B cell (primary cell): ENCODE measurements around the gene ABCA7. TPM values are rescaled to one million over a fixed set of nuclear protein-coding genes. Genes with fewer than 3 reads are reported as not detected.

ENCODE experiments used
- ATAC-seq: fragments of 200-7000 bp; cut with Tn5 transposase; one replicate; pipeline ENCODE4 v1.10.0; 2021; ENCODE audit warnings: low read depth, mild to moderate bottlenecking, moderate number of reproducible peaks, moderate library complexity
- CTCF ChIA-PET: fragments of 350-600 bp; sonication (Branson Sonifier 250); formaldehyde crosslinking; loops from one replicate; lab custom pipeline; 2021; ENCODE audit warnings: antibody characterized with exemption, inconsistent platforms; lab: Charles Lee
- POLR2A ChIA-PET: fragments of 350-600 bp; sonication (Branson Sonifier 250); formaldehyde crosslinking; loops from one replicate; lab custom pipeline; 2021; ENCODE audit warnings: antibody characterized with exemption; lab: Charles Lee
- DNase-seq: peaks from one replicate; pipeline ENCODE4 v3.0.0; 2013
- H2AFZ ChIP-seq: 2 replicates; pipeline ENCODE4 v1.6.1; 2012; ENCODE audit warnings: mild to moderate bottlenecking, low read depth, low read length; ENCODE audit not compliant: insufficient read depth, poor library complexity, severe bottlenecking
- H3K27ac ChIP-seq, 2 donors: 1 replicate in 1 of 2; 2 replicates in 1 of 2; pipeline ENCODE4 v1.5.1; 2012 to 2013; ENCODE audit warnings: low read length in 2 of 2, mild to moderate bottlenecking in 2 of 2, moderate library complexity in 1 of 2
- H3K27me3 ChIP-seq, 4 experiments: fragments of 200-600 bp in 1 of 4; sonication (generic) in 1 of 4; replicated peaks in 1 of 4; 1 replicate in 2 of 4; 2 replicates in 2 of 4; pipeline versions ENCODE4 v1.6.1 to v1.7.0; 2013 to 2016; ENCODE audit warnings: low read length in 3 of 4, mild to moderate bottlenecking in 2 of 4, mixed read lengths in 1 of 4, moderate library complexity in 1 of 4; ENCODE audit not compliant: insufficient read depth in 4 of 4, control insufficient read depth in 3 of 4; ENCODE audit errors: control extremely low read depth in 1 of 4
- H3K36me3 ChIP-seq, 2 experiments: replicated peaks in 1 of 2; 1 replicate in 1 of 2; 2 replicates in 1 of 2; pipeline versions ENCODE4 v1.6.1 to v1.7.1; 2013; ENCODE audit warnings: low read length in 1 of 2; ENCODE audit not compliant: insufficient read depth in 2 of 2, control insufficient read depth in 1 of 2; ENCODE audit errors: control extremely low read depth in 1 of 2, extremely low read depth in 1 of 2
- H3K4me1 ChIP-seq, 2 donors: fragments of 200-600 bp in 1 of 2; sonication (generic) in 1 of 2; 1 replicate in 1 of 2; 2 replicates in 1 of 2; pipeline versions ENCODE4 v1.5.1 to v1.6.1; 2013 to 2017; ENCODE audit warnings: low read length in 2 of 2; ENCODE audit not compliant: control insufficient read depth in 2 of 2, insufficient read depth in 2 of 2
- H3K4me2 ChIP-seq: replicated peaks from 2 replicates; pipeline ENCODE3; 2012; ENCODE audit warnings: mild to moderate bottlenecking, low read depth, low read length; ENCODE audit not compliant: poor library complexity, severe bottlenecking
- H3K4me3 ChIP-seq, 5 experiments: fragments of 200-600 bp in 1 of 5; sonication (generic) in 1 of 5; 1 replicate in 3 of 5; 2 replicates in 2 of 5; pipeline versions ENCODE4 v1.5.1 to v1.7.0; 2011 to 2016; ENCODE audit warnings: low read length in 4 of 5, mild to moderate bottlenecking in 4 of 5, low read depth in 2 of 5, control low read depth in 1 of 5, moderate library complexity in 1 of 5; ENCODE audit not compliant: insufficient read depth in 1 of 5; ENCODE audit errors: control extremely low read depth in 1 of 5, extremely low read depth in 1 of 5
- H3K79me2 ChIP-seq: fragments of 200-600 bp; sonication (generic); one replicate; pipeline ENCODE4 v1.6.0; 2016; ENCODE audit warnings: low read length; ENCODE audit not compliant: control insufficient read depth, insufficient read depth
- H3K9ac ChIP-seq: fragments of 200-600 bp; sonication (generic); 2 replicates; pipeline ENCODE4 v1.6.1; 2017; ENCODE audit warnings: mild to moderate bottlenecking, low read length, moderate library complexity
- H3K9me3 ChIP-seq, 3 donors: one replicate each; pipeline versions ENCODE4 v1.6.1 to v1.7.1; 2013; ENCODE audit warnings: low read length in 2 of 3; ENCODE audit not compliant: control insufficient read depth in 2 of 3, insufficient read depth in 1 of 3; ENCODE audit errors: control extremely low read depth in 1 of 3
- H4K20me1 ChIP-seq: 2 replicates; pipeline ENCODE4 v1.6.0; 2012; ENCODE audit warnings: mild to moderate bottlenecking, low read length; ENCODE audit not compliant: insufficient read depth, control insufficient read depth, poor library complexity, severe bottlenecking
- H3K27ac Mint-ChIP-seq: one replicate; pipeline ENCODE4 v1.8.0; 2021; ENCODE audit warnings: mixed read lengths
- H3K27me3 Mint-ChIP-seq: one replicate; pipeline ENCODE4 v1.8.0; 2021; ENCODE audit warnings: mixed read lengths
- H3K4me1 Mint-ChIP-seq: one replicate; pipeline ENCODE4 v1.8.0; 2021; ENCODE audit warnings: mixed read lengths
- H3K4me3 Mint-ChIP-seq: one replicate; pipeline ENCODE4 v1.8.0; 2021; ENCODE audit warnings: mixed read lengths
- H3K9me3 Mint-ChIP-seq: one replicate; pipeline ENCODE4 v1.8.0; 2022; ENCODE audit warnings: mixed read lengths; ENCODE audit not compliant: insufficient read depth
- EZH2 ChIP-seq: IDR thresholded peaks from 2 replicates; pipeline ENCODE4 v1.6.1; 2012; ENCODE audit warnings: borderline replicate concordance, low read depth, mild to moderate bottlenecking, moderate library complexity, low read length; ENCODE audit not compliant: insufficient read depth, poor library complexity, severe bottlenecking
- WGBS: methylation state at CpG from one replicate; pipeline ENCODE4 v1.1.5; 2013; ENCODE audit warnings: missing lambda C conversion rate; ENCODE audit not compliant: insufficient coverage; 5-methylcytosine and 5-hydroxymethylcytosine counted together
- intact Hi-C: fragments of 100-400 bp; cut with micrococcal nuclease; formaldehyde crosslinking; loops from one replicate; pipeline ENCODE4 v1.10.0; 2022
- polyA plus RNA-seq: library from polyadenylated mRNA; depleted of rRNA; stranded (reverse); fragments of >200 nt; gene quantifications from 2 replicates; pipeline ENCODE4 v1.2.3, GENCODE V29; 2012
- total RNA-seq, 2 donors: library from RNA; stranded (reverse); fragments of 120-200 nt in 1 of 2; gene quantifications; 1 replicate in 1 of 2; 2 replicates in 1 of 2; pipeline versions ENCODE4 v1.2.3 to v1.2.4, GENCODE V29; 2013 to 2022
- TF ChIP-seq, protein P1 (sequence below): fragments of 200-600 bp; IDR thresholded peaks from one replicate; pipeline ENCODE4 v1.8.0; 2022; ENCODE audit warnings: antibody characterized with exemption, mild to moderate bottlenecking

Gene ABCA7
- total and polyA plus RNA-seq, 2 donors (not counting 1 experiment from before 2014, with no cell fraction given), result 192 to 281 TPM

DNA sequence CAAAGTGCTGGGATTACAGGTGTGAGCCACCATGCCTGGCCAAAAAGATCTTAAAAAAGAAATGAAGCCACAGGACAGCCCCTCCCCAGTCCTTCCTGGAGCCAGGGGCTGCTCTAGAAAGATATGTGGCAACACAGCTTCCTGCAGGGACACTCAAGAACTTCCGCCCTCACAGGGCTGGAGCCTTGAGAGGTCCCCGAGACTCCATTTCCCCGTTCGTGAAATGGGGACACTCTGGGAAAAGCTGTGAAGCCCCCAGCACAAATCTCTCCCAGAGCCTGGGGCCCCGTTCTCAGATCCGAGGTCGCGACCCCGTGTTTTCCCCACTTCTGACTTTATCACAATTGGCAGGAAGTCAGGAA lies 61.4 kb downstream of the ABCA7 start:
- no peaks in the 10 kb centered on the region for H3K27me3 Mint-ChIP-seq
- H3K27me3 ChIP-seq, result no peaks in the 10 kb centered on the region
- H2AFZ ChIP-seq, result peak overlapping the region; percentile 62
- H3K9me3 ChIP-seq, result no peaks in the 10 kb centered on the region
- H3K27ac ChIP-seq, result peak overlapping the region; percentile 2 to 100
- ChIA-PET POLR2A (interaction anchor here (0.6 to 4.0 kb wide), 5 partner anchors 10 to 26 kb away, joined by 3 to 21 read pairs (median 5); no protein-coding TSS in a partner anchor), CTCF (interaction anchor here (0.6 to 2.7 kb wide), 6 partner anchors 12 to 143 kb away, joined by 3 to 14 read pairs (median 4); partner anchors contain the start of gene ARHGAP45)
- ATAC-seq, result no peak
- intact Hi-C loops, result loop anchor here (5.0 kb wide), 3 partner anchors 34 to 166 kb away; partner anchors contain the start of genes ARHGAP45, ATP5F1D and CIRBP
- TF ChIP-seq, protein P1, sequence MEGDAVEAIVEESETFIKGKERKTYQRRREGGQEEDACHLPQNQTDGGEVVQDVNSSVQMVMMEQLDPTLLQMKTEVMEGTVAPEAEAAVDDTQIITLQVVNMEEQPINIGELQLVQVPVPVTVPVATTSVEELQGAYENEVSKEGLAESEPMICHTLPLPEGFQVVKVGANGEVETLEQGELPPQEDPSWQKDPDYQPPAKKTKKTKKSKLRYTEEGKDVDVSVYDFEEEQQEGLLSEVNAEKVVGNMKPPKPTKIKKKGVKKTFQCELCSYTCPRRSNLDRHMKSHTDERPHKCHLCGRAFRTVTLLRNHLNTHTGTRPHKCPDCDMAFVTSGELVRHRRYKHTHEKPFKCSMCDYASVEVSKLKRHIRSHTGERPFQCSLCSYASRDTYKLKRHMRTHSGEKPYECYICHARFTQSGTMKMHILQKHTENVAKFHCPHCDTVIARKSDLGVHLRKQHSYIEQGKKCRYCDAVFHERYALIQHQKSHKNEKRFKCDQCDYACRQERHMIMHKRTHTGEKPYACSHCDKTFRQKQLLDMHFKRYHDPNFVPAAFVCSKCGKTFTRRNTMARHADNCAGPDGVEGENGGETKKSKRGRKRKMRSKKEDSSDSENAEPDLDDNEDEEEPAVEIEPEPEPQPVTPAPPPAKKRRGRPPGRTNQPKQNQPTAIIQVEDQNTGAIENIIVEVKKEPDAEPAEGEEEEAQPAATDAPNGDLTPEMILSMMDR, result no peak
- TF ChIP-seq EZH2, result no peak
- H3K9me3 Mint-ChIP-seq, result no peaks in the 10 kb centered on the region
- H4K20me1 ChIP-seq, result peaks cover 16% of the 10 kb centered on the region
- WGBS, result 18% methylated on average over 9 of the region's 9 CpGs
- peak overlapping the region in 3 of 5 experiments; percentile 0 to 23 (median 11) for H3K4me3 ChIP-seq
- peaks cover 37% of the 10 kb centered on the region for H3K4me1 Mint-ChIP-seq
- H3K4me3 Mint-ChIP-seq, result peak overlapping the region; percentile 56
- peaks cover 0 to 4% of the 10 kb centered on the region in 2 experiments for H3K36me3 ChIP-seq
- DNase-seq, result no peak
- peaks cover 26 to 42% of the 10 kb centered on the region in 2 donors for H3K4me1 ChIP-seq
- peak overlapping the region; percentile 75 for H3K27ac Mint-ChIP-seq
- H3K9ac ChIP-seq, result peak overlapping the region; percentile 22
- H3K79me2 ChIP-seq, result peaks cover 11% of the 10 kb centered on the region
- peak overlapping the region; percentile 58 for H3K4me2 ChIP-seq
